HG02938 (cell line): Measurements from ENCODE around the gene LZTR1.

Experiments used
- ATAC-seq: cut with Tn5 transposase; IDR thresholded peaks from one replicate; pipeline ENCODE4 v1.9.1; 2021; ENCODE audit warnings: mild to moderate bottlenecking, moderate library complexity; ENCODE audit not compliant: unreplicated experiment

LZTR1 gene

GRCh38 chr22:20949698-20950183, 32.4 kb upstream of the LZTR1 start:
- no peak for ATAC-seq

- no peak for ATAC-seq
Observed at GRCh38 chr22:20951151-20951931, 30.8 kb upstream of the LZTR1 start.

DNA sequence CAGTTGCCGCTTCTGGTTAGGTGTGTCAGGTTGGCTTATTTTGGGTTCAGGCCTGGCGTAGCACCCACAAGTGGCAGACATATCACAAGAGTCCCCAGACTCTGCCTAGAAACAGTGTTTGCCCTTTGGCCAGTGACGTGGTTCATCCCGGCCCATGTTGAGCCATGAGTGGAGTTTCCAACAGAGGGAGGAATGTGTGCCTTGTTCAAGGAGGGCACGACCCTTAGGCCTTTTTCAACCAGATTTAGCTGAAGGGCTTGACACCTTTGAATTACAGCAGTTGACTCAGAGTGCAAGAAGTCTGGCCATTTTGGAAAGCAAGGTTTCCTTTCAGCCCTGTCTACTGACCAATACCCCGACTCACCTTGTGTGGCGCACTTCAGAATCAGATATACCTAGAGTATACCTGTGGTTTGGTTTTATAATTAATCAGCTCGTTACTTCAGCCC, 30.1 kb upstream of the LZTR1 start:
- ATAC-seq = no peak

- ATAC-seq = no peak
Observed at GRCh38 chr22:20952544-20953341, 29.4 kb upstream of the LZTR1 start.

DNA sequence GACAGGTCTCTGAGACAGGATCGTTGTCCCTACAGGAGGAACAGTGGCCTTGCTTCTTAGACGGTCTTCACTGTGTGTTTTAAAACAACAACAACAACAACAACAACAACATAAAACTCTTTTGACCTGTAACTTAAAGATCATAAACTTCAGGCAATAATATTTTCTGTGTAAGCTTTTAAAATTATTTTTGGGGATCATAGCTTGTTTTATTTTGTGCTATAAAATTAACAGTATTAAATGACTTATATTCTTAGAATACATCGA, 28.8 kb upstream of the LZTR1 start:
- no peak for ATAC-seq

DNA sequence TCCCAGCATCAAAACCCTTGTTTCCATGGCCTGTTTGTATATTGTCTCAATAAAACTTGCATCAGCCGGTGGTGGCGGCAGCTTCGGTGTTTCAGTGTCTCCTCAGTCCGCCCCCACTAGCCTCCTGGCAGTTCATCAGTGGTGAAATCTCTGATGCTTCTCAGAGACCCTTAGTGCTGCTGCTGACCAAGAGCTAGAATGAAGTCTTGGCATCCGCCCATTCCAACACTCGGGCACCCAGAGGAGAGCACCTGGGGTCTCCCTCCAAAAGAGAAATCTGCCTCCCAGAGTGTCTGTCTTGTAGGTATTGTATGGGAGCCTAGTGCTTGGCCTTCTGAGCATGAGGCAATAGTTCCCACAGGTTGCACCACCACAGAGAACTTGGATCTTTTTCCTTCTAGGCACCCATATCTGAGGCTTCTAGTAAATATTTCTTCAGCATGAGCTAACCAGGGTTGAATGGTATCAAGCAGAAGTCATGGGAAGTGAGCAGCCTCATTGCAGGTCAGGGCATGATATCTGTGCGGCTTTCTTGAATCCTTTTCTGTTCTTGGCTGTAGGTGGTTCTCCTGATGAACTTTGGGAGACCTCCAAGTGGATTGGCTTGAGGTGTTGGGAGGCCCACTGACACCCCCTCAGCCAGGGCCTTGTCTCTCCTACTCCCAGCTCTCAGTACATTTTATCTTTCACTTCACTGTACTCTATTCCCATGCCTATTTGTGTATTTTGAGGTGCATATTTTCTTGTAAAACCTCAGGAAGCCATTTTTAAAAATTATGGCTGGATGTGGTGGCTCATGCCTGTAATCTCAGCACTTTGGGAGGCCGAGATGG, 28.2 kb upstream of the LZTR1 start:
- ATAC-seq = no peak

DNA sequence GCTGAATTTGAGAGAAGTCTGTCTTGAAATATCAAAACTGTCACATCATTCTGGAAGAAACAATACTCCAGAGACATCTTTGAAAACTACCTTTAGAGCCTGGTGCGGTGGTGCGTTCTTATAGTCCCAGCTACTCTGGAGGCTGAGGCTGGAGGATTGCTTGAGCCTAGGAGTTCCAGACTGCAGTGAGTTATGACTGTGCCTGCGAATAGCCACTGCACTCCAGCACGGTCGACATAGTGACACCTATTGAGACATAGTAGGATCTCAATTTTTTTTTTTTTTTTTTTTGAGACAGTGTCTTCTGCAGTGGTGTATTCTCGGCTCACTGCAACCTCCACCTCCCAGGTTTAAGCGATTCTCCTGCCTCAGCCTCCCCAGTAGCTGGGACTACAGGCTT, 26.5 kb upstream of the LZTR1 start:
- no peak for ATAC-seq

DNA sequence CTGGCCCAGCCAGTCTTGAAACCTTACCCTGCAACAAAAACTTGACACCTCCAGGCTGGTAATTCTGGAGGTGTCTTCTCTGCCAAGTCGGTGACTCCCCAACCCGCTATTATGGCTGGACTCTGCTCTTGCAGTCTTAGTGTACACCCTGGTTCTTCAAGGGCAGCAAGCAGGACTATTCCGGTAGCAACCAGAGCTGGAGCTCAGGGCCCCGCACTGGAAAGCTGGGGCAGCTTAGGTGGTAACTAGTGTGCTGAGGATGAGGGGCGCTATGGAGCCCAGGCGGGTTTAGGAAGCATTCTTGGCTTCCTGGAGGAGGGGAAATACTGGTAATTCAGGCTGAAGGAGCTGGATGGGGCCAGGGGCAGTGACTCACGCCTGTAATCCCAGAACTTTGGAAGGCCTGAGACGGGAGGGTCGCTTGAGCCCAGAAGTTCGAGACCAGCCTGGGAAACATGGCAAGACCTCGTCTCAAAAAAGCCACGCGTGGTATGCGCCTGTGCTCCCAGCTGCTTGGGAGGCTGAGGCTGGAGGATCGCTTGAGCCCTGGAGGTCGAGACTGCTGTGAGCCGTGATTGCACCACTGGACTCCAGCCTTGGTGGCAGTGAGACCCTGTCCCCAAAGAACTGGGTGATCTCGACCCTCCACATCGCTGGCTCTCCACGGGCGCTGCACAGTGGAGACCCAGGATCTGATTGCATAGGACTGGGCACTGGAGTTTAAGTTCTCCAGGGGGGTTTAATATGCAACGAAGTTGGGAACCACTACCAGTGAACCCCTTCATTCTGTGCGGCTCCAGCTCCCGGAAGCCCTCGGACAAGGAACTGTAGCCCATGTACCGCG, 25.6 kb upstream of the LZTR1 start:
- ATAC-seq = no peak

- ATAC-seq = no peak
Observed at GRCh38 chr22:20957102-20957682, 24.9 kb upstream of the LZTR1 start.

DNA sequence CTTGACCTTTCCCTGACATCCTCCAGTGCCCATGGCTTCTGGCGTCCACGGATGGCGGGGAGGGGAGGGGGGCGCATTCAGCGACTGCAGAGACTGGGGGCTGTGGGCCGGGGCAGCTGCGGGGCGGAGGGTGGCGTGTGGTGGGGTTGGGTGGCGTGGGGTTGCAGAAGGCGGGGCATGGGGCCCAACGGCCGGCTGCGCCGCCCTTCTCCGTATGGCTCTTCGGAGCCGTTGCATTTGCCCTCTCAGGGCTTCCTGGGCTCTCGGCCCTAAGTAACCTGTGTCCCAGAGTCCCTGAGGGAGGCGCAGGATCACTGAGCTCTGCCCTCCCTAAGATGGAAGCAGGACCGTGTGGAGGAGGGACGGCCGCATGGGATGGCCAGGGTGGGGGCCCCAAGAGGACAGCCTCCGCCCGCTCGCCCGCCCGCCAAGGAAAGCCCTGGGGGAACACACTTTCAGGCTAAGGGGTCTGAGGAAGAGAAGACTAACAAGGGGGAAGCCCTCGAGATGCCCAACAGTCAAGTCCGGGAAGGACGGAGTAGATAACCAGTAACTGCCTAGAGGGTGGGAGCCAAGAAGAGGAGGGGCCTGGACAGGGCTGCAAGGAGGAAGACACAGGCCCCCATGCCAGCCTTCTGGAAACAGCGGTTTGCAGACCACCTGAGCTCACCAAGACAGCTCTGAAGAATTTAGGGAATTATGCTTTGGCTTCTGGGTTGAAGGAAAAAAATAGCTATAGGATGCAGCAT, 24.2 kb upstream of the LZTR1 start:
- no peak for ATAC-seq

- ATAC-seq = no peak
Observed at GRCh38 chr22:20959578-20960461, 22.3 kb upstream of the LZTR1 start.

- ATAC-seq = no peak
Observed at GRCh38 chr22:20960609-20961008, 21.5 kb upstream of the LZTR1 start.

GRCh38 chr22:20962491-20962945, 19.6 kb upstream of the LZTR1 start:
- no peak for ATAC-seq

- no peak for ATAC-seq
Observed at GRCh38 chr22:20963201-20964052, 18.7 kb upstream of the LZTR1 start.

DNA sequence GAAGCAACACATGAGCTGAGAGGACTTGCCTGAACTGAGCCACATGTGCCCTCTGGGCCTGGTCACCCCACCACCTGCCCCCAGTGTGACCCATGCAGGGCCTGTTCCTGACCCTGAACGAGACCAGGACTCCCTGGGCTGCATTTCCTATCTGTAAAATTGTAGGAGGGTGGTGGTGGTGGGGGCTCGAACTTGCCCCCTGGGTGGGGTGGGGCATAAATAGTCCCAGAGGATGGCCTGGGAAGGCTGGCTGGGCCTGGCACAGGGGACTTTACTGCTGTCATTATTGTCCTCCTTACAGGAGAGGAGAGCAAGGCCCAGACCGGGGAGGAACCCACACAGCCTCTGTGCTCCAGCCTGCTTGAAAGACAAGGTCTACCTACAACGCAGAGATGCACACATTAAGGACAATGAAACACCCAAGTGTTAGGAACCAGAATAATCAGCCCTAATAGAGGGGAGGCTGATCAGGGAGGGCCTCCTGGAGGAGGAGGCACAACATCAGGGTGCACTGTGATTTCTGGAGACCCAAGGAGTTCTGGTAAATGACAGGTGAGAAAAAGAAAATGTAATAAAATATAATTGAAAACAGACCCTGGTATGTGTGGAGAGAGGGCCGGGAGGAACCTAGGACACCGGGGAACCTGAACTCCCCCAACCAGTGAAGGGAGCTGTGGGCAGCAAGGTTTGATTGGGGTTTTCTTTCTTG, 17.9 kb upstream of the LZTR1 start:
- no peak for ATAC-seq

DNA sequence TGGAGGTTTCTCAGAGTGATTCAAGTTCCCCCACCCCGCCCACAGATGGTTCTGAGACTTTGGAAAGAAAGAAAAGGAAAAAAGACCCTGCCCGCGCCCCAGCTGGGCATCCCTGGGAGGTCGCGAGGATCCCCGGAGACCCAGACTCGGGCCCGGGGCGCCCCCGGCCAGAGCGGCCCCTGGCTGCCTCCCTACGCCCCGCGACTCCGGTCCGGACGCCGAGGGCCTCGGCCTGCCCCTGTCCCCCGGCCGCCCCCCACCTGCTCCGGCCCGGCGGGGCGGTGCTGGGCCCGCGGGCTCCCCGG, 17.3 kb upstream of the LZTR1 start:
- ATAC-seq = no peak
